HEK293T (cell line): ENCODE results near the gene RPTOR.

ENCODE experiments used
- CTCF ChIA-PET: fragments of 350-600 bp; formaldehyde crosslinking; extraction: SDS; loops from one replicate; lab custom pipeline; 2021; ENCODE audit warnings: antibody characterized with exemption, inconsistent platforms; lab: Yijun Ruan, JAX
- POLR2A ChIA-PET: fragments of 350-600 bp; formaldehyde crosslinking; extraction: SDS; loops from one replicate; lab custom pipeline; 2020; ENCODE audit warnings: antibody characterized with exemption, inconsistent platforms; lab: Yijun Ruan, JAX
- DNase-seq: peaks from one replicate; pipeline ENCODE4 v3.0.0; 2012; ENCODE audit warnings: mixed read lengths; ENCODE audit errors: extremely low spot score
- ARNT ChIP-seq: fragments of 450-650 bp; IDR thresholded peaks from 2 replicates; pipeline ENCODE4 v1.6.1; 2017; ENCODE audit warnings: mild to moderate bottlenecking
- BHLHE40 ChIP-seq: fragments of 450-650 bp; IDR thresholded peaks from 2 replicates; pipeline ENCODE4 v1.6.1; 2016; ENCODE audit warnings: mild to moderate bottlenecking, moderate library complexity, borderline replicate concordance
- CTBP1 ChIP-seq: fragments of 450-650 bp; IDR thresholded peaks from 2 replicates; pipeline ENCODE4 v1.6.1; 2016; ENCODE audit warnings: borderline replicate concordance
- ELF4 ChIP-seq: fragments of 450-650 bp; IDR thresholded peaks from 2 replicates; pipeline ENCODE4 v1.6.1; 2017; ENCODE audit warnings: antibody characterized with exemption
- FOXA1 ChIP-seq: fragments of 450-650 bp; IDR thresholded peaks from 2 replicates; pipeline ENCODE4 v1.6.1; 2016; ENCODE audit warnings: mild to moderate bottlenecking
- FOXK2 ChIP-seq: fragments of 450-650 bp; IDR thresholded peaks from 2 replicates; pipeline ENCODE4 v1.6.1; 2016; ENCODE audit warnings: mild to moderate bottlenecking
- FOXM1 ChIP-seq: fragments of 450-650 bp; IDR thresholded peaks from 2 replicates; pipeline ENCODE4 v1.6.1; 2017; ENCODE audit warnings: mild to moderate bottlenecking, borderline replicate concordance
- HDGF ChIP-seq: fragments of 450-650 bp; IDR thresholded peaks from 2 replicates; pipeline ENCODE4 v1.6.1; 2017; ENCODE audit warnings: antibody characterized with exemption, borderline replicate concordance
- L3MBTL2 ChIP-seq: fragments of 450-650 bp; conservative IDR thresholded peaks from 2 replicates; pipeline ENCODE4 v1.6.1; 2016; ENCODE audit warnings: mild to moderate bottlenecking
- LEF1 ChIP-seq: fragments of 450-650 bp; IDR thresholded peaks from 2 replicates; pipeline ENCODE4 v1.6.1; 2017; ENCODE audit warnings: mild to moderate bottlenecking, borderline replicate concordance
- NFRKB ChIP-seq: fragments of 450-650 bp; IDR thresholded peaks from 2 replicates; pipeline ENCODE4 v1.6.1; 2016; ENCODE audit warnings: mild to moderate bottlenecking, moderate library complexity
- SP1 ChIP-seq: fragments of 450-650 bp; IDR thresholded peaks from 2 replicates; pipeline ENCODE4 v1.6.1; 2017
- SUZ12 ChIP-seq: fragments of 450-650 bp; IDR thresholded peaks from 2 replicates; pipeline ENCODE4 v1.6.1; 2016; ENCODE audit warnings: mild to moderate bottlenecking
- TARDBP ChIP-seq: fragments of 450-650 bp; IDR thresholded peaks from 2 replicates; pipeline ENCODE4 v1.6.1; 2016
- ZNF384 ChIP-seq: fragments of 450-650 bp; IDR thresholded peaks from 2 replicates; pipeline ENCODE4 v1.6.1; 2016
- TF ChIP-seq, protein P1 (sequence below): fragments of 450-650 bp; IDR thresholded peaks from 2 replicates; pipeline ENCODE4 v1.6.1; 2016

Gene RPTOR

GRCh38 chr17:80940171-80941123 lies 395.8 kb downstream of the RPTOR start:
- TF ChIP-seq LEF1 (no peak), CTBP1 (no peak), TARDBP (no peak), ARNT (no peak), L3MBTL2 (no peak), FOXK2 (no peak)
- TF ChIP-seq, protein P1, sequence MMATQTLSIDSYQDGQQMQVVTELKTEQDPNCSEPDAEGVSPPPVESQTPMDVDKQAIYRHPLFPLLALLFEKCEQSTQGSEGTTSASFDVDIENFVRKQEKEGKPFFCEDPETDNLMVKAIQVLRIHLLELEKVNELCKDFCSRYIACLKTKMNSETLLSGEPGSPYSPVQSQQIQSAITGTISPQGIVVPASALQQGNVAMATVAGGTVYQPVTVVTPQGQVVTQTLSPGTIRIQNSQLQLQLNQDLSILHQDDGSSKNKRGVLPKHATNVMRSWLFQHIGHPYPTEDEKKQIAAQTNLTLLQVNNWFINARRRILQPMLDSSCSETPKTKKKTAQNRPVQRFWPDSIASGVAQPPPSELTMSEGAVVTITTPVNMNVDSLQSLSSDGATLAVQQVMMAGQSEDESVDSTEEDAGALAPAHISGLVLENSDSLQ = no peak
- ChIA-PET POLR2A (no interaction called here), CTCF (no interaction called here)
- no peak for DNase-seq

DNA sequence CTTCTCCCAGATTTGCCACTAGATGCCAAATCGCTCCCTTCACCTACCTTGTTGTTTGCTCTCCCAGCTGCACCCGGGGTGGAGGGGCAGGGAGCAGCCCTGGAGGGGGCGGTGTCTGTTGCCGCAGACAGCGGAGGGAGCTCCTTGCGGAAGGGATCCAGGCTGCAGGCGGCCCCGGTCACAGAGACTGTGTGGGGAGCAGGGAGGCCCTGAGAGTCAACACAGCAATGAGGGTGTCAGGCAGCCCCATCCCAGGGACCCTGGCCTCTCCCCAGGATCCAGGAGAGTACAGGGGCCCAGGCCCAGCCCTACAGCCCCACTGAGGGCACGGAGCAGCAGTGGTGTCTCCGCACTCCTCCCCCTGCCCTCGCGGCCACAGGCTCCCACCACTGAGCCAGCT lies 396.5 kb downstream of the RPTOR start:
- CTCF ChIA-PET = no interaction called here

DNA sequence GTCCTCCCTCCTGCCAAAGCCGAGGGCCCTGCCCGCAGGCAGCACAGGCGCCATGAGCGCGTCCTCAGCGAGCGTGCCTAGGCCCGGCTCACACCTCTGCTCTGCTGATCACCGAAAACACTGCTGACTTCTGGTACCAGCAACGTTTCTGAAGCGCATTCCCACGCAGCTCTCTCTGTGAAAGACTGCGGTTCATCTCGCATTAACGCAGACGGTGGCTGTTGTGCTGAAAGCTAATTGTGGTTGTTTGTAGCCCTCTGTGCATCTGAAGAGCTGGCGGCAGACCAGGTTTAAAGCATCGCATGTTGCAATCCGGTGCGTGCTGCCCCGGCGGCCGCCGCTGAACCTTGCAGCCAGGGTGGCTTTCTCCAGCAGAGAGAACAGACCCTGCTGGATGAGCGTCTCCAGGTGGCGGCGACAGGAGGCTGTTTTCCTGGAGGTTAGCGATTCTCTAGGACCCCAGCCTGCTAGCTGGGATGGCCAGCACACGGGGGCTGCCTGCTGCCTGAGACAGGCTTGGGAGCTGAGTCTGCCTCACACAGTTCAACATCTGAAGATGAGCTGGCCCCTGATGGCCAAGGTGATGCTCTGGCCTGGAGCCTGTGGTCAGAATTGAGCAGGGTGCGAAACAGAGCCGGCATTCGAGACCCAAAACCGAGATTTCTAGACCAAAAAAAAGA lies 397.2 kb downstream of the RPTOR start:
- POLR2A ChIA-PET = no interaction called here
- CTCF ChIA-PET = no interaction called here
- no peak for TF ChIP-seq HDGF
- TF ChIP-seq SP1 = no peak
- TF ChIP-seq SUZ12 = no peak
- no peak for TF ChIP-seq FOXM1
- TF ChIP-seq FOXK2 = no peak
- no peak for TF ChIP-seq BHLHE40
- TF ChIP-seq L3MBTL2 = no peak
- TF ChIP-seq NFRKB = no peak
- TF ChIP-seq, protein P1 = no peak
- no peak for TF ChIP-seq ARNT
- TF ChIP-seq LEF1 = no peak
- TF ChIP-seq ZNF384 = no peak
- TF ChIP-seq CTBP1 = no peak
- TF ChIP-seq TARDBP = no peak
- no peak for TF ChIP-seq FOXA1
- no peak for TF ChIP-seq ELF4
- no peak for DNase-seq

More for the DNA sequence above, 396.5 kb downstream of the RPTOR start:
- DNase-seq = no peak
- no peak for TF ChIP-seq FOXA1
- no peak for TF ChIP-seq TARDBP
- no peak for TF ChIP-seq BHLHE40
- no peak for TF ChIP-seq CTBP1
- TF ChIP-seq HDGF = no peak
- no peak for TF ChIP-seq FOXK2
- TF ChIP-seq, protein P1 = no peak
- TF ChIP-seq LEF1 = no peak
- TF ChIP-seq L3MBTL2 = no peak
- TF ChIP-seq NFRKB = no peak
- no peak for TF ChIP-seq ZNF384
- no peak for TF ChIP-seq FOXM1
- no peak for TF ChIP-seq ARNT
- TF ChIP-seq SP1 = no peak
- TF ChIP-seq ELF4 = no peak
- POLR2A ChIA-PET = no interaction called here

DNA sequence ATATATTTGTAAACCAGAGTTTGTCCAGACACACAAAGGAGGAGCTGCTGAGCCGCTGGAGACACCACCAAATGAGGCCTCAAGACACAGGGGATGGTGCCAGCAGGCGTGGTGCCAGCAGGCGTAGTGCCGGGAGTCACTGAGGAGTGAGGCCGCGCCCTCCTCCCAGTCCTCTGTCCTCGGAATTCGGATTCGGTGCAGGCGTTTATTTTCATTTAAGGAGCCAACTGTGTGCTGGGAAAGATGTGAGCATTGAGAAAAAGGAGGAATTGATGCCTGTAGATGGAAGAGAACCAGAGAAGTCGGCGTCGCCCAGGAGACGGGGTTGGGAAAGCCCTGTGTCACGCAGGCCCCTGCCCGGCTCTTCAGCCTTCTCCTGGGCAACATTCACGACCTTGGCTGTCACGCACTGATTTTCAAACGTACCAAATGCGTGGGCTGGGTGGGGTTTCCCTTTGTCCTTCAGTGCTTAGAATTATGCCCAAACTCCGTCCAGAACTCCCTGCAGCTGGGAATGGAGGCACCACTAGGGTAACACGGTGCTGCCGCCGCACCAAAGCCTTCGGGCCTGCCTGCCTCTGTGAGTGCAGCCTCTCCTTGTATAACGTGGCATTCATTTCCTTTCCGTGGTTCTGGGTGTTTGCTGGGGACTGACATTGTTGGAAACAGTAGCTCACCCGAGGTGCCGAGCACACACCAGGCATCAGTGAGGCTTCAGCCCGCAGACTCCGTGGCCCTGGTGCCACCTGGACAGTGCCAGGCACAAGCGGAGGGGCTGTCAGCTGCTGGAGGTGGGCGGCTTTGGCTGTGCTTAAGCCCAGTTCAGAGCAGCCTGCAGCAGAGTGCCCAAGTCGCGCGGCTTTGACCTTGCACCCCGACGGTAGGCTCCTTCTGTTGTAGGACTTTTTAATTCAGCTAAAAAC lies 398.0 kb downstream of the RPTOR start:
- no peak for DNase-seq
- no peak for TF ChIP-seq L3MBTL2
- TF ChIP-seq CTBP1 = no peak
- no peak for TF ChIP-seq FOXA1
- TF ChIP-seq SP1 = no peak
- TF ChIP-seq TARDBP = no peak
- no peak for TF ChIP-seq FOXM1
- no peak for TF ChIP-seq BHLHE40
- TF ChIP-seq ELF4 = no peak
- TF ChIP-seq ARNT = no peak
- TF ChIP-seq FOXK2 = no peak
- TF ChIP-seq LEF1 = no peak
- TF ChIP-seq SUZ12 = no peak
- no peak for TF ChIP-seq ZNF384
- TF ChIP-seq HDGF = no peak
- ChIA-PET CTCF (interaction anchor here (0.6 kb wide), 1 partner anchor 17 kb away, joined by 3 read pairs; no protein-coding TSS in a partner anchor), POLR2A (no interaction called here)
